PC-9 (cell line): ENCODE measurements around the gene YWHAG.

Experiments used
- EZH2 ChIP-seq: fragments of 200-600 bp; sonication (generic); IDR thresholded peaks from 2 replicates; pipeline ENCODE4 v1.8.0; 2017; ENCODE audit warnings: antibody characterized with exemption, low read depth
- TF ChIP-seq, protein P1 (sequence below): fragments of 200-600 bp; sonication (generic); conservative IDR thresholded peaks from 2 replicates; pipeline ENCODE4 v1.6.1; 2017; ENCODE audit warnings: mixed run types, antibody characterized with exemption, mild to moderate bottlenecking, moderate library complexity

DNA sequence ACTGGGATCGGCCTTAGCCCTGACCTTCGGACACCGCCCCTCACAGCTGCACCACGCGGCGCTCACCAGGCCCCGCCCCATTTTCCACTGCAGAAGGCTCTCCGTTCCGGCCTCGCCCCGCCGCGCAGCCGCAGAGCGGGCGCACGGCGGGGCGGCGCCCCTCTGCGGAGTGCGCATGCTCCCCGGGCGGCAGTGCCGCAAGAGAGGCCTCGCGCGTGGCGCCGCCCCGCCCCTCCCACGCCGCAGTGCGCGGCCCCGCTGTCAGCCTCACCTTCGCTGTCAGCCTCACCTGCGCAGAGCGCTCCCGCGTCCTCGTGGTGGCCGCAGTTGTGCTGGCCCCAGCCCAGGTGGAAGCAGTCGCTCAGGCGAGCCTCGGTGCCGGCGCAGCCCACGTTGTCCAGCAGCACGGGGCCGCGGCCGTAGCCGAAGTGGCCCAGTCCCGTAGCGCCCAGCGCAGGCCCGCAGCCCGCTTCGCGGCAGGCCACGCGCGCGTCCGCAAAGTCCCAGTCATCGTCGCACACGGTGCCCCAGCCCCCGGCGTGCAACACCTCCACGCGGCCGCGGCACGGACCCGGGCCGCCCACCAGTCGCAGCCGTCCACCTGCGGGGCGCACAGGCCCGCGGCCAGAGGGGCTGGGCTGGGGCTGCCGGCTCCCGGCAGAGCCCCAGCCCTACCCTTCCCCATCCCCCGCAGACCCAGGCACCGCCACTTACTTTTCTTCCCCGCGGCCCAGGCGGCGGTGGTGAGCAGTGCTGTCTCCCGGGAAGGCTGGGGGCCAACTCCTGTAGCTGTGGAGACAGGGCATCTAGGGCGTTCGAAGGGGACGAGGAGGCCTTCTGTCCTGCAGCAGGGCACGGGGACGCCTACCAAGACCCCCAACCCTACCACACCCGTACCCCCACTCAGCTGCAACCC lies 34.6 kb upstream of the YWHAG start:
- TF ChIP-seq, protein P1, sequence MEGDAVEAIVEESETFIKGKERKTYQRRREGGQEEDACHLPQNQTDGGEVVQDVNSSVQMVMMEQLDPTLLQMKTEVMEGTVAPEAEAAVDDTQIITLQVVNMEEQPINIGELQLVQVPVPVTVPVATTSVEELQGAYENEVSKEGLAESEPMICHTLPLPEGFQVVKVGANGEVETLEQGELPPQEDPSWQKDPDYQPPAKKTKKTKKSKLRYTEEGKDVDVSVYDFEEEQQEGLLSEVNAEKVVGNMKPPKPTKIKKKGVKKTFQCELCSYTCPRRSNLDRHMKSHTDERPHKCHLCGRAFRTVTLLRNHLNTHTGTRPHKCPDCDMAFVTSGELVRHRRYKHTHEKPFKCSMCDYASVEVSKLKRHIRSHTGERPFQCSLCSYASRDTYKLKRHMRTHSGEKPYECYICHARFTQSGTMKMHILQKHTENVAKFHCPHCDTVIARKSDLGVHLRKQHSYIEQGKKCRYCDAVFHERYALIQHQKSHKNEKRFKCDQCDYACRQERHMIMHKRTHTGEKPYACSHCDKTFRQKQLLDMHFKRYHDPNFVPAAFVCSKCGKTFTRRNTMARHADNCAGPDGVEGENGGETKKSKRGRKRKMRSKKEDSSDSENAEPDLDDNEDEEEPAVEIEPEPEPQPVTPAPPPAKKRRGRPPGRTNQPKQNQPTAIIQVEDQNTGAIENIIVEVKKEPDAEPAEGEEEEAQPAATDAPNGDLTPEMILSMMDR: no peak
- no peak for TF ChIP-seq EZH2
